C4-2B (cell line): Measurements from ENCODE around the gene SPC24.

ENCODE experiments used
- ZFX ChIP-seq: fragments of 450-650 bp; IDR thresholded peaks from 2 replicates; pipeline ENCODE4 v1.6.1; 2017
- TF ChIP-seq, protein P1 (sequence below): fragments of 450-650 bp; conservative IDR thresholded peaks from 2 replicates; pipeline ENCODE4 v1.5.1; 2017; ENCODE audit warnings: mild to moderate bottlenecking

DNA sequence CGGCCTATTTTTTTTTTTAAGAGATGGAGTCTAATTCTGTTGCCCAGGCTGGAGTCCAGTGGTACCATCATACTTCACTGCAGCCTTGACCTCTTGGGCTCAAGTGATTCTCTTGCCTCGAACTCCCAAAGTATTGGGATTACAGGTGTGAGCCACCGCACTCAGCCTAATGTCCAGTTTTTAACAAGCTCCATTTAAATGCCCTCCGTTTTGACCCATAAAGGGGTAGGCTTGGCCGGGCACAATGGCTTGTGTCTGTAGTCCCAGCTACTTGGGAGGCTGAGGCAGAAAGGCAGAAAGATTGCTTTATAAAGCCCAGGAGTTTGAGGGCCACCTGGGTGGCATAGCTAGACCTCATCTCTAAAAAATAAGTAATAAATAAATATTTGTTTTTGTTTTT, 54.5 kb downstream of the SPC24 start:
- TF ChIP-seq, protein P1, sequence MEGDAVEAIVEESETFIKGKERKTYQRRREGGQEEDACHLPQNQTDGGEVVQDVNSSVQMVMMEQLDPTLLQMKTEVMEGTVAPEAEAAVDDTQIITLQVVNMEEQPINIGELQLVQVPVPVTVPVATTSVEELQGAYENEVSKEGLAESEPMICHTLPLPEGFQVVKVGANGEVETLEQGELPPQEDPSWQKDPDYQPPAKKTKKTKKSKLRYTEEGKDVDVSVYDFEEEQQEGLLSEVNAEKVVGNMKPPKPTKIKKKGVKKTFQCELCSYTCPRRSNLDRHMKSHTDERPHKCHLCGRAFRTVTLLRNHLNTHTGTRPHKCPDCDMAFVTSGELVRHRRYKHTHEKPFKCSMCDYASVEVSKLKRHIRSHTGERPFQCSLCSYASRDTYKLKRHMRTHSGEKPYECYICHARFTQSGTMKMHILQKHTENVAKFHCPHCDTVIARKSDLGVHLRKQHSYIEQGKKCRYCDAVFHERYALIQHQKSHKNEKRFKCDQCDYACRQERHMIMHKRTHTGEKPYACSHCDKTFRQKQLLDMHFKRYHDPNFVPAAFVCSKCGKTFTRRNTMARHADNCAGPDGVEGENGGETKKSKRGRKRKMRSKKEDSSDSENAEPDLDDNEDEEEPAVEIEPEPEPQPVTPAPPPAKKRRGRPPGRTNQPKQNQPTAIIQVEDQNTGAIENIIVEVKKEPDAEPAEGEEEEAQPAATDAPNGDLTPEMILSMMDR: no peak
- TF ChIP-seq ZFX: no peak
